Upper lobe of left lung (tissue), 6 donors: ENCODE data around the gene EEF1A2. TPM values are rescaled to one million over a fixed set of nuclear protein-coding genes. Genes with fewer than 3 reads are reported as not detected.

Source experiments
- ATAC-seq, 2 donors: fragments of 200-7000 bp; cut with Tn5 transposase; one replicate each; pipeline ENCODE4 v1.9.1; 2022; ENCODE audit warnings: mild to moderate bottlenecking in 2 of 2, moderate library complexity in 2 of 2; ENCODE audit not compliant: low FRiP score in 2 of 2
- DNase-seq, 2 donors: peaks; one replicate each; pipeline ENCODE4 v3.0.0-alpha.2; 2019 to 2020
- H3K27ac ChIP-seq, 4 donors: fragments of 200-600 bp; sonication (generic); one replicate each; pipeline ENCODE4 v1.5.1; 2016 to 2019
- H3K27me3 ChIP-seq, 4 donors: fragments of 200-600 bp; sonication (generic); one replicate each; pipeline ENCODE4 v1.5.1; 2017 to 2019
- H3K36me3 ChIP-seq, 4 donors: fragments of 200-600 bp; sonication (generic); one replicate each; pipeline ENCODE4 v1.5.1; 2016 to 2019
- H3K4me1 ChIP-seq, 4 donors: fragments of 200-600 bp; sonication (generic); one replicate each; pipeline ENCODE4 v1.5.1; 2018 to 2019
- H3K4me3 ChIP-seq, 4 donors: fragments of 200-600 bp; sonication (generic); one replicate each; pipeline ENCODE4 v1.5.1; 2017 to 2019; ENCODE audit warnings: mild to moderate bottlenecking in 2 of 4, moderate library complexity in 1 of 4
- H3K9me3 ChIP-seq, 4 donors: fragments of 200-600 bp; sonication (generic); one replicate each; pipeline ENCODE4 v1.5.1; 2018 to 2019
- EP300 ChIP-seq, 4 donors: sonication (generic); formaldehyde crosslinking; IDR thresholded peaks; one replicate each; pipeline ENCODE4 v1.5.1; 2017; ENCODE audit warnings: antibody characterized with exemption in 4 of 4, control low read depth in 2 of 4
- POLR2A ChIP-seq, 4 donors: fragments of 450-650 bp; IDR thresholded peaks; one replicate each; pipeline ENCODE4 v1.5.1; 2016 to 2017; ENCODE audit warnings: antibody characterized with exemption in 4 of 4, mild to moderate bottlenecking in 2 of 4
- POLR2AphosphoS5 ChIP-seq, 2 donors: sonication (generic); formaldehyde crosslinking; IDR thresholded peaks; one replicate each; pipeline ENCODE4 v1.5.1; 2017; ENCODE audit warnings: antibody characterized with exemption in 2 of 2
- WGBS, 2 donors: methylation state at CpG; one replicate each; pipeline ENCODE4 v1.1.5; 2017 to 2018; 5-methylcytosine and 5-hydroxymethylcytosine counted together
- total RNA-seq, 6 donors: library from RNA; depleted of rRNA in 4 of 6; stranded (reverse); fragments of >200 nt in 4 of 6; gene quantifications; one replicate each; pipeline versions ENCODE4 v1.1.0 to v1.2.1, GENCODE V29; 2016 to 2021
- TF ChIP-seq, protein P1 (sequence below), 6 experiments: fragments of 450-650 bp in 4 of 6; fragments of 200-600 bp in 2 of 6; sonication (generic) in 2 of 6; IDR thresholded peaks; one replicate each; pipeline ENCODE4 v1.5.1; 2016 to 2019; ENCODE audit warnings: antibody characterized with exemption in 6 of 6
- donor health status: DM: no; HTN: no; CAD: no; lungs with moderate emphysema.
- donor health status: DM: no; HTN: yes; CAD: no; lungs with severe emphysema.

Gene EEF1A2
- total RNA-seq, 6 donors from 2014 or later: 0.61 to 1.6 (median 1.1) TPM; not detected in 2

DNA sequence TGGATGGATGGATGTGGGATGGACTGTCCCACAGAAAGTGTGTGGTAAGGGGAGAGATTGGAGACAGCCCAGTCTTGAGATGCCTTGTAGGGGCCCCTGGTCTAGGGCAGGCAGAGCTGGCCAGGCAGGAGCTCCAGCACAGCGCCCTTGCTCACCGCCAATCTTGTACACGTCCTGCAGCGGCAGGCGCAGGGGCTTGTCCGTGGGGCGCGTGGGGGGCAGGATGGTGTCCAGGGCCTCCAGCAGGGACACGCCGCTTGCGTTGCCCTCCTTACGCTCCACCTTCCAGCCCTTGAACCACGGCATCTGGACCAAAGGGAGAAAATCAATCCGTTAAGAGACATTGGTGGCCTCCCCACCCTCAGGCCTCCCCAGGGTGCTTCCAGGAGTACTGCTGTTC, 5.9 kb downstream of the EEF1A2 start:
- Histone ChIP-seq H3K4me3 (no peak overlapping the region), H3K9me3 (no peaks in the 10 kb centered on the region), H3K27ac (no peak overlapping the region), H3K27me3 (peaks cover 0 to 34% (median 18%) of the 10 kb centered on the region in 4 donors), H3K4me1 (peaks cover 10 to 28% (median 11%) of the 10 kb centered on the region in 4 donors), H3K36me3 (no peaks in the 10 kb centered on the region)
- TF ChIP-seq POLR2AphosphoS5 (IDR thresholded peaks at IDR 0.05) (no peak), EP300 (IDR thresholded peaks at IDR 0.05) (no peak)
- TF ChIP-seq, protein P1, sequence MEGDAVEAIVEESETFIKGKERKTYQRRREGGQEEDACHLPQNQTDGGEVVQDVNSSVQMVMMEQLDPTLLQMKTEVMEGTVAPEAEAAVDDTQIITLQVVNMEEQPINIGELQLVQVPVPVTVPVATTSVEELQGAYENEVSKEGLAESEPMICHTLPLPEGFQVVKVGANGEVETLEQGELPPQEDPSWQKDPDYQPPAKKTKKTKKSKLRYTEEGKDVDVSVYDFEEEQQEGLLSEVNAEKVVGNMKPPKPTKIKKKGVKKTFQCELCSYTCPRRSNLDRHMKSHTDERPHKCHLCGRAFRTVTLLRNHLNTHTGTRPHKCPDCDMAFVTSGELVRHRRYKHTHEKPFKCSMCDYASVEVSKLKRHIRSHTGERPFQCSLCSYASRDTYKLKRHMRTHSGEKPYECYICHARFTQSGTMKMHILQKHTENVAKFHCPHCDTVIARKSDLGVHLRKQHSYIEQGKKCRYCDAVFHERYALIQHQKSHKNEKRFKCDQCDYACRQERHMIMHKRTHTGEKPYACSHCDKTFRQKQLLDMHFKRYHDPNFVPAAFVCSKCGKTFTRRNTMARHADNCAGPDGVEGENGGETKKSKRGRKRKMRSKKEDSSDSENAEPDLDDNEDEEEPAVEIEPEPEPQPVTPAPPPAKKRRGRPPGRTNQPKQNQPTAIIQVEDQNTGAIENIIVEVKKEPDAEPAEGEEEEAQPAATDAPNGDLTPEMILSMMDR (IDR thresholded peaks at IDR 0.05): no peak
- peak in 1 of 2 donors; percentile 70 for DNase-seq
- WGBS, 2 donors: 92 to 96% methylated on average over 14 of the region's 14 CpGs
- ATAC-seq: no peak

DNA sequence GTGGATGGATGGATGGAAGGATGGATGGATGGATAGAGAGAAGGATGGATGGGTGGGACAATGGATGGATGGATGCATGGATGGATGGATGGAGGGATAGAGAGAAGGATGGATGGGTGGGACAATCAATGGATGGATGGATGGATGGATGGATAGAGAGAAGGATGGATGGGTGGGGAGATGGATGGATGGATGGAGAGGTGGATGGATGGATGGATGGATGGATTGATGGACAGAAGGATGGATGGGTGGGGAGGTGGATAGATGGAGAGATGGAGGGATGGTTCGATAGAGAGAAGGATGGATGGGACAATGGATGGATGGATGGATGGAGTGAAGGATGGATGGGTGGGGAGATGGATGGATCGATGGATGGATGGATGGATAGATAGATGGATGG, 6.4 kb downstream of the EEF1A2 start:
- H3K4me1 ChIP-seq: peaks cover 8 to 23% (median 10%) of the 10 kb centered on the region in 4 donors
- no peak overlapping the region for H3K27ac ChIP-seq
- no peak for DNase-seq
- no peaks in the 10 kb centered on the region for H3K36me3 ChIP-seq
- no peak overlapping the region for H3K4me3 ChIP-seq
- TF ChIP-seq POLR2A (IDR thresholded peaks at IDR 0.05): no peak
- TF ChIP-seq POLR2AphosphoS5 (IDR thresholded peaks at IDR 0.05): no peak
- no peak for TF ChIP-seq EP300 (IDR thresholded peaks at IDR 0.05)
- TF ChIP-seq, protein P1 (IDR thresholded peaks at IDR 0.05): no peak
- peaks cover 0 to 34% (median 20%) of the 10 kb centered on the region in 4 donors for H3K27me3 ChIP-seq
- ATAC-seq: no peak
- 88 to 94% methylated on average over 2 of the region's 2 CpGs for WGBS, 2 donors
- no peaks in the 10 kb centered on the region for H3K9me3 ChIP-seq

DNA sequence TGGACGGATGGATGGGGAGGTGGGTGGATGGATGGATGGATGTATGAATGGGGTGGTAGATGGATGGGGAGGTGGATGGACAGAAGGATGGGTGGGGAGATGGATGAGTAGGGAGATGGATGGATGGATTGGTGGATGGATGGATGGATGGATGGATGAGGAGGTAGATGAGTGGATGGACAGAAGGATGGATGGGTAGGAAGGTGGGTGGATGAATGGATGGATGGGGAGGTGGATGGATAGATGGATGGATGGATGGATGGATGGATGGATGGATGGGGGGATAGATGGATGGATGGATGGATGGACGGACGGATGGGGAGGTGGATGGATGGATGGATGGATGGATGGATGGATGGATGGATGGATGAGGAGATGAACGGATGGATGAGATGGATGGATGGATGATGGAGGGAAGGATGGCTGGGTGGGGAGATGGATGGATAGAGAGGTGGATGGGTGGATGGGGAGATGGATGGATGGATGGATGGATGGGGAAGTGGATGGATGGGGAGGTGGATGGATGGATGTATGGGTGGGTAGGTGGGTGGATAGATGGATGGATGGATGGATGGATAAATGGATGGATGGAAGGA, 7.2 kb downstream of the EEF1A2 start:
- Histone ChIP-seq H3K4me1 (peaks cover 8 to 20% (median 10%) of the 10 kb centered on the region in 4 donors), H3K36me3 (no peaks in the 10 kb centered on the region), H3K9me3 (no peaks in the 10 kb centered on the region), H3K4me3 (no peak overlapping the region), H3K27ac (no peak overlapping the region), H3K27me3 (peaks cover 0 to 33% (median 18%) of the 10 kb centered on the region in 4 donors)
- TF ChIP-seq, protein P1 (IDR thresholded peaks at IDR 0.05): no peak
- no peak for TF ChIP-seq POLR2AphosphoS5 (IDR thresholded peaks at IDR 0.05)
- no peak for TF ChIP-seq EP300 (IDR thresholded peaks at IDR 0.05)
- no peak for TF ChIP-seq POLR2A (IDR thresholded peaks at IDR 0.05)
- ATAC-seq: no peak
- 51 to 80% methylated on average over 4 of the region's 4 CpGs for WGBS, 2 donors
- no peak for DNase-seq

DNA sequence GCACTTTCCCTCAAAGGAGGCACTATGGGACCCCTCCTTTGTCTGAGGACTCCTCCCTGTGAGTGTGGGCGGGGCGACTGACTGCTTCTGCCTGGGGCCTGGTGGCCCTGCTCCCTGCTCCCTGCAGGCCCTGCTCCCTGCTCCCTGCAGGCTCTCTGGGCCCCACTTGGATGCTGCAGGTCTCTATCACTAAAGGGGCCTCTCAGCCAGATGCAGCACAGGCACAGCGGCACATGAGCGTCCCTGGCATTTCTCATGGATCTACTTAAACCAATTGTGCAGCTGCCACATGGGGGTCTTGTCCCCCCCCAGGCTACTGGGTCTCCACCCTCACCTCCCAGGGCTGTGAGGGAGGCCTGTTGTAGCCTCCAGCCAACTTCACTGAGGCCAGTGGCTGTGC, 7.8 kb downstream of the EEF1A2 start:
- Histone ChIP-seq H3K9me3 (no peaks in the 10 kb centered on the region), H3K27me3 (peaks cover 0 to 31% (median 18%) of the 10 kb centered on the region in 4 donors), H3K4me1 (peaks cover 2 to 13% (median 4%) of the 10 kb centered on the region in 4 donors), H3K27ac (no peak overlapping the region), H3K4me3 (no peak overlapping the region), H3K36me3 (no peaks in the 10 kb centered on the region)
- TF ChIP-seq EP300 (IDR thresholded peaks at IDR 0.05) (no peak), POLR2A (IDR thresholded peaks at IDR 0.05) (no peak), POLR2AphosphoS5 (IDR thresholded peaks at IDR 0.05) (no peak)
- TF ChIP-seq, protein P1 (IDR thresholded peaks at IDR 0.05): no peak
- 82 to 97% methylated on average over 4 of the region's 4 CpGs for WGBS, 2 donors
- ATAC-seq: no peak
- DNase-seq: no peak

DNA sequence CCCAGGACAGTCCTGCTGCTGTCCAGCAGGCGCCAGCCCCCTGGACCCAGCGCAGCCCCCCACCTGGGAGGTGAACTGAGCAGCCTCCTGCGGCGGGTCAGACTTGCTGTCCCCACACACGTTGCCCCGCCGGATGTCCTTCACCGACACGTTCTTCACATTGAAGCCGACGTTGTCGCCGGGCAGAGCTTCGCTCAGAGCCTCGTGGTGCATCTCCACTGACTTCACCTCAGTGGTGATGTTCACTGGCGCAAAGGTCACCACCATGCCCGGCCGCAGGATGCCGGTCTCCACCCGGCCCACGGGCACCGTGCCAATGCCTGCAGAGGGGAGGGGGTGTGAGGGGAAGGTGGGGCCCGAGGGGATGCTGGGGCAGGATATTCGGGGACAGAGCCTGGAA, 8.5 kb downstream of the EEF1A2 start:
- H3K4me3 ChIP-seq: no peak overlapping the region
- peaks cover 0 to 32% (median 18%) of the 10 kb centered on the region in 4 donors for H3K27me3 ChIP-seq
- peak in 1 of 2 donors; percentile 76 for DNase-seq
- ATAC-seq: no peak
- WGBS, 2 donors: 18 to 68% methylated on average over 2 to 24 of the region's 24 CpGs
- no peaks in the 10 kb centered on the region for H3K36me3 ChIP-seq
- no peak overlapping the region for H3K27ac ChIP-seq
- H3K9me3 ChIP-seq: no peaks in the 10 kb centered on the region
- peaks cover 0 to 10% (median 1%) of the 10 kb centered on the region in 4 donors for H3K4me1 ChIP-seq
- TF ChIP-seq POLR2A (IDR thresholded peaks at IDR 0.05) (no peak), POLR2AphosphoS5 (IDR thresholded peaks at IDR 0.05) (no peak), EP300 (IDR thresholded peaks at IDR 0.05) (no peak)
- TF ChIP-seq, protein P1 (IDR thresholded peaks at IDR 0.05): no peak
